WTC11 (cell line): Measurements from ENCODE around the gene CRACR2B. TPM values are rescaled to one million over a fixed set of nuclear protein-coding genes. Genes with fewer than 3 reads are reported as not detected.

ENCODE experiments used
- ATAC-seq: fragments of 200-7000 bp; cut with Tn5 transposase; 2 replicates; pipeline ENCODE4 v1.10.0; 2021; ENCODE audit warnings: mild to moderate bottlenecking, moderate library complexity
- CTCF ChIA-PET: fragments of 300-600 bp; sonication (Branson Sonifier 250); formaldehyde crosslinking; loops from one replicate; lab custom pipeline; 2021; ENCODE audit warnings: antibody characterized with exemption; lab: Charles Lee
- POLR2A ChIA-PET: fragments of 350-600 bp; sonication (Branson Sonifier 250); formaldehyde crosslinking; loops from one replicate; lab custom pipeline; 2021; ENCODE audit warnings: antibody characterized with exemption; lab: Charles Lee
- DNase-seq: peaks from one replicate; pipeline ENCODE4 v3.0.0; 2021; ENCODE audit warnings: low spot score
- H3K27ac Mint-ChIP-seq: 2 replicates; pipeline ENCODE4 v1.8.0; 2021; ENCODE audit warnings: mixed read lengths
- H3K27me3 Mint-ChIP-seq: 2 replicates; pipeline ENCODE4 v1.8.0; 2021; ENCODE audit warnings: low read depth, mild to moderate bottlenecking, moderate library complexity, mixed read lengths
- H3K36me3 Mint-ChIP-seq: 2 replicates; pipeline ENCODE4 v1.8.0; 2021; ENCODE audit warnings: mixed read lengths
- H3K4me1 Mint-ChIP-seq: 2 replicates; pipeline ENCODE4 v1.8.0; 2022; ENCODE audit warnings: mixed read lengths
- H3K4me3 Mint-ChIP-seq: 2 replicates; pipeline ENCODE4 v1.8.0; 2021; ENCODE audit warnings: mild to moderate bottlenecking, moderate library complexity, mixed read lengths
- H3K9me3 Mint-ChIP-seq: 2 replicates; pipeline ENCODE4 v1.8.0; 2021; ENCODE audit warnings: mixed read lengths
- AFF4 ChIP-seq: sonication (generic); formaldehyde crosslinking; IDR thresholded peaks from 2 replicates; pipeline ENCODE4 v1.8.1; 2023; ENCODE audit warnings: mild to moderate bottlenecking, missing genetic modification reagents, borderline replicate concordance
- CREB1 ChIP-seq: sonication (generic); formaldehyde crosslinking; IDR thresholded peaks from 2 replicates; pipeline ENCODE4 v1.8.0; 2023; ENCODE audit warnings: mild to moderate bottlenecking, missing genetic modification reagents
- ESRRA ChIP-seq: sonication (generic); formaldehyde crosslinking; IDR thresholded peaks from 2 replicates; pipeline ENCODE4 v1.8.1; 2022; ENCODE audit warnings: mild to moderate bottlenecking, missing genetic modification reagents, borderline replicate concordance
- FOXJ3 ChIP-seq: sonication (generic); formaldehyde crosslinking; IDR thresholded peaks from 2 replicates; pipeline ENCODE4 v1.9.0; 2021; ENCODE audit warnings: missing genetic modification reagents, mild to moderate bottlenecking, borderline replicate concordance
- FOXK1 ChIP-seq: sonication (generic); formaldehyde crosslinking; IDR thresholded peaks from 2 replicates; pipeline ENCODE4 v1.8.0; 2022; ENCODE audit warnings: mild to moderate bottlenecking, moderate library complexity, missing genetic modification reagents
- FOXP1 ChIP-seq: sonication (generic); formaldehyde crosslinking; IDR thresholded peaks from 2 replicates; pipeline ENCODE4 v1.8.0; 2022; ENCODE audit warnings: missing genetic modification reagents, mild to moderate bottlenecking, moderate library complexity, borderline replicate concordance
- GRHL2 ChIP-seq: fragments of 250-450 bp; sonication (Bioruptor Pico); IDR thresholded peaks from 2 replicates; pipeline ENCODE4 v1.8.0; 2022; ENCODE audit warnings: mild to moderate bottlenecking, moderate library complexity; ENCODE audit not compliant: insufficient replicate concordance, severe bottlenecking
- HMGA2 ChIP-seq: fragments of 250-450 bp; sonication (Bioruptor Pico); IDR thresholded peaks from 2 replicates; pipeline ENCODE4 v1.4.0; 2021; ENCODE audit warnings: mild to moderate bottlenecking, moderate library complexity
- MXD4 ChIP-seq: fragments of 250-450 bp; sonication (Bioruptor Pico); IDR thresholded peaks from 2 replicates; pipeline ENCODE4 v1.8.0; 2021; ENCODE audit warnings: mild to moderate bottlenecking, moderate library complexity, borderline replicate concordance
- MYBL2 ChIP-seq: sonication (generic); formaldehyde crosslinking; IDR thresholded peaks from 2 replicates; pipeline ENCODE4 v1.8.1; 2023; ENCODE audit warnings: mild to moderate bottlenecking, moderate library complexity, missing genetic modification reagents
- NR2C2 ChIP-seq: sonication (generic); formaldehyde crosslinking; IDR thresholded peaks from 2 replicates; pipeline ENCODE4 v1.8.0; 2022; ENCODE audit warnings: mild to moderate bottlenecking, missing genetic modification reagents
- NR3C1 ChIP-seq: sonication (generic); formaldehyde crosslinking; conservative IDR thresholded peaks from 2 replicates; pipeline ENCODE4 v1.8.1; 2023; ENCODE audit warnings: low read depth, mild to moderate bottlenecking, missing genetic modification reagents
- PRDM15 ChIP-seq: sonication (generic); formaldehyde crosslinking; IDR thresholded peaks from 2 replicates; pipeline ENCODE4 v1.8.0; 2022; ENCODE audit warnings: missing genetic modification reagents
- RELA ChIP-seq: sonication (generic); formaldehyde crosslinking; IDR thresholded peaks from 2 replicates; pipeline ENCODE4 v1.8.1; 2022; ENCODE audit warnings: missing genetic modification reagents, mild to moderate bottlenecking, borderline replicate concordance
- SP1 ChIP-seq: sonication (generic); formaldehyde crosslinking; conservative IDR thresholded peaks from 2 replicates; pipeline ENCODE4 v1.8.1; 2022; ENCODE audit warnings: missing genetic modification reagents
- TEAD4 ChIP-seq: sonication (generic); formaldehyde crosslinking; IDR thresholded peaks from 2 replicates; pipeline ENCODE4 v1.8.0; 2022; ENCODE audit warnings: mild to moderate bottlenecking, missing genetic modification reagents
- ZBTB43 ChIP-seq: sonication (generic); formaldehyde crosslinking; IDR thresholded peaks from 2 replicates; pipeline ENCODE4 v1.8.1; 2023; ENCODE audit warnings: mild to moderate bottlenecking, missing genetic modification reagents
- ZNF317 ChIP-seq: sonication (generic); formaldehyde crosslinking; IDR thresholded peaks from 2 replicates; pipeline ENCODE4 v1.8.1; 2023; ENCODE audit warnings: low read depth, mild to moderate bottlenecking, moderate library complexity, missing genetic modification reagents, borderline replicate concordance
- ZNF416 ChIP-seq: fragments of 250-450 bp; sonication (Bioruptor Pico); IDR thresholded peaks from 2 replicates; pipeline ENCODE4 v1.9.0; 2021; ENCODE audit warnings: mild to moderate bottlenecking, inconsistent platforms
- total RNA-seq: library from RNA; stranded (reverse); gene quantifications from 3 replicates; pipeline ENCODE4 v1.2.3, GENCODE V29; 2021
- TF ChIP-seq, protein P1 (sequence below): fragments of 250-450 bp; sonication (Bioruptor Pico); IDR thresholded peaks from 2 replicates; pipeline ENCODE4 v1.9.0; 2021; ENCODE audit warnings: mild to moderate bottlenecking, borderline replicate concordance
- TF ChIP-seq, protein P2 (sequence below): fragments of 250-450 bp; sonication (Bioruptor Pico); IDR thresholded peaks from 2 replicates; pipeline ENCODE4 v1.9.0; 2021; ENCODE audit warnings: mild to moderate bottlenecking

CRACR2B gene
- total RNA-seq, 1 experiment from 2014 or later = 46.5 TPM

DNA sequence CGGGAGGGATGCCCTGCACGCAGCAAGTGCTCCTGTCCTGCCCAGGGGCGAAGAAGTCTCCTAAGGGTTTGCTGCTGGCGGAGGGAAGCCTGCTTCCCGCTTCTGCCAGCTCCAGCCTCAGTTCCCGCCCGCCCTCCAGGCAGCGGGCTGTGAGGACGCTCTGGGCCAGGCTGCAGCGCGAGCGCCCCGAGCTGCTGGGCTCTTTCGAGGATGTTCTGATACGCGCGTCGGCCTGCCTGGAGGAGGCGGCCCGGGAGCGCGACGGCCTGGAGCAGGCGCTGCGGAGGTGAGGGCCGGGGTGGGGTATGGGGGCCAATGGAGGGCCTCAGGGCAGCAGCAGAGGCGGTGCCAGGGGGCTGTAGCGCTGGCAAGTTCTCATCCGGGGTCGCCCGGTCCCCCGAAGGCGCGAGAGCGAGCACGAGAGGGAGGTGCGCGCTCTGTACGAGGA lies 2.2 kb downstream of the CRACR2B start:
- no peaks in the 10 kb centered on the region for H3K9me3 Mint-ChIP-seq
- H3K27me3 Mint-ChIP-seq = peaks cover 33% of the 10 kb centered on the region
- CTCF ChIA-PET = interaction anchor here (0.5 to 7.7 kb wide), 9 partner anchors 8 to 698 kb away, joined by 3 to 82 read pairs (median 10); partner anchors contain the start of genes PNPLA2, POLR2L and TSPAN4
- POLR2A ChIA-PET = interaction anchor here (1.2 to 4.7 kb wide), 5 partner anchors 10 to 214 kb away, joined by 3 to 38 read pairs (median 7); partner anchors contain the start of genes IRF7, PNPLA2, RPLP2 and TSPAN4
- H3K27ac Mint-ChIP-seq = no peak overlapping the region
- DNase-seq (no peak), ATAC-seq (peak; percentile 10)
- peak overlapping the region; percentile 76 for H3K4me3 Mint-ChIP-seq
- peaks cover 49% of the 10 kb centered on the region for H3K4me1 Mint-ChIP-seq
- H3K36me3 Mint-ChIP-seq = no peaks in the 10 kb centered on the region
- 0 out of 2 replicates have a peak, but pooled peaks have one; percentile 18 for TF ChIP-seq FOXP1 (CRISPR knock-in tag)
- no peak for TF ChIP-seq NR3C1 (CRISPR knock-in tag)
- no peak for TF ChIP-seq ZBTB43 (CRISPR knock-in tag)
- no peak for TF ChIP-seq NR2C2 (CRISPR knock-in tag)
- TF ChIP-seq ZNF416 (CRISPR knock-in tag) = no peak
- 0 out of 2 replicates have a peak, but pooled peaks have one; percentile 17 for TF ChIP-seq AFF4
- TF ChIP-seq RELA (CRISPR knock-in tag) = no peak
- no peak for TF ChIP-seq MXD4 (CRISPR knock-in tag)
- TF ChIP-seq, protein P1, sequence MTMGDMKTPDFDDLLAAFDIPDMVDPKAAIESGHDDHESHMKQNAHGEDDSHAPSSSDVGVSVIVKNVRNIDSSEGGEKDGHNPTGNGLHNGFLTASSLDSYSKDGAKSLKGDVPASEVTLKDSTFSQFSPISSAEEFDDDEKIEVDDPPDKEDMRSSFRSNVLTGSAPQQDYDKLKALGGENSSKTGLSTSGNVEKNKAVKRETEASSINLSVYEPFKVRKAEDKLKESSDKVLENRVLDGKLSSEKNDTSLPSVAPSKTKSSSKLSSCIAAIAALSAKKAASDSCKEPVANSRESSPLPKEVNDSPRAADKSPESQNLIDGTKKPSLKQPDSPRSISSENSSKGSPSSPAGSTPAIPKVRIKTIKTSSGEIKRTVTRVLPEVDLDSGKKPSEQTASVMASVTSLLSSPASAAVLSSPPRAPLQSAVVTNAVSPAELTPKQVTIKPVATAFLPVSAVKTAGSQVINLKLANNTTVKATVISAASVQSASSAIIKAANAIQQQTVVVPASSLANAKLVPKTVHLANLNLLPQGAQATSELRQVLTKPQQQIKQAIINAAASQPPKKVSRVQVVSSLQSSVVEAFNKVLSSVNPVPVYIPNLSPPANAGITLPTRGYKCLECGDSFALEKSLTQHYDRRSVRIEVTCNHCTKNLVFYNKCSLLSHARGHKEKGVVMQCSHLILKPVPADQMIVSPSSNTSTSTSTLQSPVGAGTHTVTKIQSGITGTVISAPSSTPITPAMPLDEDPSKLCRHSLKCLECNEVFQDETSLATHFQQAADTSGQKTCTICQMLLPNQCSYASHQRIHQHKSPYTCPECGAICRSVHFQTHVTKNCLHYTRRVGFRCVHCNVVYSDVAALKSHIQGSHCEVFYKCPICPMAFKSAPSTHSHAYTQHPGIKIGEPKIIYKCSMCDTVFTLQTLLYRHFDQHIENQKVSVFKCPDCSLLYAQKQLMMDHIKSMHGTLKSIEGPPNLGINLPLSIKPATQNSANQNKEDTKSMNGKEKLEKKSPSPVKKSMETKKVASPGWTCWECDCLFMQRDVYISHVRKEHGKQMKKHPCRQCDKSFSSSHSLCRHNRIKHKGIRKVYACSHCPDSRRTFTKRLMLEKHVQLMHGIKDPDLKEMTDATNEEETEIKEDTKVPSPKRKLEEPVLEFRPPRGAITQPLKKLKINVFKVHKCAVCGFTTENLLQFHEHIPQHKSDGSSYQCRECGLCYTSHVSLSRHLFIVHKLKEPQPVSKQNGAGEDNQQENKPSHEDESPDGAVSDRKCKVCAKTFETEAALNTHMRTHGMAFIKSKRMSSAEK (CRISPR knock-in tag) = no peak
- no peak for TF ChIP-seq FOXJ3 (CRISPR knock-in tag)
- TF ChIP-seq HMGA2 (CRISPR knock-in tag) = no peak
- no peak for TF ChIP-seq FOXK1 (CRISPR knock-in tag)
- peak; percentile 69; the same call in 1 of the 2 replicates for TF ChIP-seq MYBL2 (CRISPR knock-in tag)
- no peak for TF ChIP-seq ESRRA (CRISPR knock-in tag)
- TF ChIP-seq TEAD4 (CRISPR knock-in tag) = no peak
- no peak for TF ChIP-seq GRHL2 (CRISPR knock-in tag)
- no peak; the same call in 1 of the 2 replicates for TF ChIP-seq SP1 (CRISPR knock-in tag)
- TF ChIP-seq PRDM15 (CRISPR knock-in tag) = no peak
- TF ChIP-seq ZNF317 (CRISPR knock-in tag) = no peak
- TF ChIP-seq, protein P2, sequence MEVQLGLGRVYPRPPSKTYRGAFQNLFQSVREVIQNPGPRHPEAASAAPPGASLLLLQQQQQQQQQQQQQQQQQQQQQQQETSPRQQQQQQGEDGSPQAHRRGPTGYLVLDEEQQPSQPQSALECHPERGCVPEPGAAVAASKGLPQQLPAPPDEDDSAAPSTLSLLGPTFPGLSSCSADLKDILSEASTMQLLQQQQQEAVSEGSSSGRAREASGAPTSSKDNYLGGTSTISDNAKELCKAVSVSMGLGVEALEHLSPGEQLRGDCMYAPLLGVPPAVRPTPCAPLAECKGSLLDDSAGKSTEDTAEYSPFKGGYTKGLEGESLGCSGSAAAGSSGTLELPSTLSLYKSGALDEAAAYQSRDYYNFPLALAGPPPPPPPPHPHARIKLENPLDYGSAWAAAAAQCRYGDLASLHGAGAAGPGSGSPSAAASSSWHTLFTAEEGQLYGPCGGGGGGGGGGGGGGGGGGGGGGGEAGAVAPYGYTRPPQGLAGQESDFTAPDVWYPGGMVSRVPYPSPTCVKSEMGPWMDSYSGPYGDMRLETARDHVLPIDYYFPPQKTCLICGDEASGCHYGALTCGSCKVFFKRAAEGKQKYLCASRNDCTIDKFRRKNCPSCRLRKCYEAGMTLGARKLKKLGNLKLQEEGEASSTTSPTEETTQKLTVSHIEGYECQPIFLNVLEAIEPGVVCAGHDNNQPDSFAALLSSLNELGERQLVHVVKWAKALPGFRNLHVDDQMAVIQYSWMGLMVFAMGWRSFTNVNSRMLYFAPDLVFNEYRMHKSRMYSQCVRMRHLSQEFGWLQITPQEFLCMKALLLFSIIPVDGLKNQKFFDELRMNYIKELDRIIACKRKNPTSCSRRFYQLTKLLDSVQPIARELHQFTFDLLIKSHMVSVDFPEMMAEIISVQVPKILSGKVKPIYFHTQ (CRISPR knock-in tag) = no peak
- TF ChIP-seq CREB1 (CRISPR knock-in tag) = no peak; the same call in 1 of the 2 replicates
